ENCODE data around the gene DCAF16. TPM values are rescaled to one million over a fixed set of nuclear protein-coding genes. Genes with fewer than 3 reads are reported as not detected.

DCAF16 gene
- total RNA-seq, 4 donors from 2014 or later = 5.6 to 28.2 (median 12.2) TPM

GRCh38 chr4:17766826-17767458 is 43.6 kb downstream of the DCAF16 start:
- Histone ChIP-seq H3K27ac (no peak overlapping the region), H3K4me3 (no peak overlapping the region), H3K9me3 (peaks cover 0 to 7% (median 0%) of the 10 kb centered on the region in 3 donors), H3K4me1 (peaks cover 0 to 15% (median 0%) of the 10 kb centered on the region in 3 donors), H3K27me3 (no peaks in the 10 kb centered on the region), H3K36me3 (no peaks in the 10 kb centered on the region)
- TF ChIP-seq CTCF (IDR thresholded peaks at IDR 0.05) (no peak), POLR2A (IDR thresholded peaks at IDR 0.05) (no peak)
- WGBS, 2 donors = 80% methylated on average over 1 of the region's 33 CpGs; no CpG with 5 or more reads in 1 of the 2 donors
- intact Hi-C loops (cut with DNase I) = no loop called here
- no peak for DNase-seq

- peaks cover 0 to 7% (median 0%) of the 10 kb centered on the region in 3 donors for H3K9me3 ChIP-seq
- H3K4me1 ChIP-seq = peaks cover 0 to 4% (median 0%) of the 10 kb centered on the region in 3 donors
- DNase-seq = no peak
- H3K27ac ChIP-seq = no peak overlapping the region
- H3K4me3 ChIP-seq = no peak overlapping the region
- no peaks in the 10 kb centered on the region for H3K36me3 ChIP-seq
- WGBS, 2 donors = 70 to 72% methylated on average over 11 of the region's 11 CpGs
- H3K27me3 ChIP-seq = no peaks in the 10 kb centered on the region
- intact Hi-C loops (cut with DNase I) = no loop called here
- no peak for TF ChIP-seq CTCF (IDR thresholded peaks at IDR 0.05)
- TF ChIP-seq POLR2A (IDR thresholded peaks at IDR 0.05) = no peak
Measured at GRCh38 chr4:17765514-17766286, 44.9 kb downstream of the DCAF16 start.

- Histone ChIP-seq H3K4me3 (no peak overlapping the region), H3K27ac (no peak overlapping the region), H3K9me3 (peaks cover 0 to 7% (median 0%) of the 10 kb centered on the region in 3 donors), H3K27me3 (no peaks in the 10 kb centered on the region), H3K36me3 (no peaks in the 10 kb centered on the region), H3K4me1 (no peaks in the 10 kb centered on the region)
- DNase-seq = no peak
- intact Hi-C loops (cut with DNase I) = no loop called here
- WGBS, 2 donors = 46 to 66% methylated on average over 5 of the region's 5 CpGs
- TF ChIP-seq POLR2A (IDR thresholded peaks at IDR 0.05) = no peak
- TF ChIP-seq CTCF (IDR thresholded peaks at IDR 0.05) = no peak
Measured at GRCh38 chr4:17763931-17764330, 46.6 kb downstream of the DCAF16 start.

GRCh38 chr4:17763416-17763815 is 47.1 kb downstream of the DCAF16 start:
- no peak overlapping the region for H3K27ac ChIP-seq
- H3K4me3 ChIP-seq = no peak overlapping the region
- intact Hi-C loops (cut with DNase I) = no loop called here
- WGBS, 2 donors = 60 to 96% methylated on average over 3 of the region's 3 CpGs
- TF ChIP-seq CTCF (IDR thresholded peaks at IDR 0.05) (no peak), POLR2A (IDR thresholded peaks at IDR 0.05) (no peak)
- peaks cover 0 to 7% (median 0%) of the 10 kb centered on the region in 3 donors for H3K9me3 ChIP-seq
- DNase-seq = no peak
- no peaks in the 10 kb centered on the region for H3K27me3 ChIP-seq
- H3K36me3 ChIP-seq = no peaks in the 10 kb centered on the region
- H3K4me1 ChIP-seq = no peaks in the 10 kb centered on the region

GRCh38 chr4:17762726-17763125 is 47.8 kb downstream of the DCAF16 start:
- H3K4me3 ChIP-seq = no peak overlapping the region
- intact Hi-C loops (cut with DNase I) = no loop called here
- no peaks in the 10 kb centered on the region for H3K27me3 ChIP-seq
- TF ChIP-seq CTCF (IDR thresholded peaks at IDR 0.05) (peak in 1 of 6 experiments; percentile 40), POLR2A (IDR thresholded peaks at IDR 0.05) (no peak)
- H3K36me3 ChIP-seq = no peaks in the 10 kb centered on the region
- H3K4me1 ChIP-seq = peaks cover 0 to 6% (median 0%) of the 10 kb centered on the region in 3 donors
- H3K27ac ChIP-seq = no peak overlapping the region
- DNase-seq = no peak
- 44 to 53% methylated on average over 1 of the region's 1 CpG for WGBS, 2 donors
- peaks cover 0 to 7% (median 0%) of the 10 kb centered on the region in 3 donors for H3K9me3 ChIP-seq
